HG03469 (cell line): ENCODE measurements around the gene APOM.

ENCODE experiments used
- ATAC-seq: cut with Tn5 transposase; IDR thresholded peaks from one replicate; pipeline ENCODE4 v1.9.1; 2021; ENCODE audit warnings: mild to moderate bottlenecking, moderate library complexity, moderate number of reproducible peaks; ENCODE audit not compliant: unreplicated experiment

Gene APOM

DNA sequence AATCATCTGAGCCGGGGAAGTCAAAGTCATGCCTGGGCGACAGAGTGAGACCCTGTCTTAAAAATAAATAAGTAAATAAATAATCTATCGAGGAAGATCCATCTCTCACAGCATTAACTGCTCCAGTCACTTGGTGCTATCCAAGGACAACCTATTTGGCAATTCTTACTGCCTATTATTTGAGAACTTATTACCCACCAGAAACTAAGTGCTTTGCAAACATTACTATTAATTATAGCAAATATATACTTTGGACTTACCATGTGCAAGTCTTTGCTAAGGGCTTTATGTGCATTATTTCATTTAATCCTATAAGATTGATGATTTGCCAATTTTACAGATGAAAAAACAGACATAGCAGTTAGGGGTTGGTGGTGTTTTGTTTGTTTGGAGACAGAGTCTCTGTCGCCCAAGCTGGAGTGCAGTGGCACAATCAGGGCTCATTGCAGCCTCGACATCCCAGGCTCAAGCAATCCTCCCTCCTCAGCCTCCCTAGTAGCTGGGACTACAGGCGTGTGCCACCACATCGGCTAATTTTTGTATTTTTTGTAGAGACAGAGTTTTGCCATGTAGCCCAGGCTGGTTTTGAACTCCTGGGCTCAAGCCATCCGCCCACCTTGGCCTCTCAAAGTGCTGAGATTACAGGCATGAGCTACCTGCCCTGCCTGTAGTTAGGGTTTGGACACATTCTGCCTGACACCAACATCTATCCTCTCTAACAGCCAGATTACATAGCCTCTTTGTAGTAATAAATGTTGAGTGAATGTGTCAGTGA lies 933 bp upstream of the APOM start:
- no peak for ATAC-seq

DNA sequence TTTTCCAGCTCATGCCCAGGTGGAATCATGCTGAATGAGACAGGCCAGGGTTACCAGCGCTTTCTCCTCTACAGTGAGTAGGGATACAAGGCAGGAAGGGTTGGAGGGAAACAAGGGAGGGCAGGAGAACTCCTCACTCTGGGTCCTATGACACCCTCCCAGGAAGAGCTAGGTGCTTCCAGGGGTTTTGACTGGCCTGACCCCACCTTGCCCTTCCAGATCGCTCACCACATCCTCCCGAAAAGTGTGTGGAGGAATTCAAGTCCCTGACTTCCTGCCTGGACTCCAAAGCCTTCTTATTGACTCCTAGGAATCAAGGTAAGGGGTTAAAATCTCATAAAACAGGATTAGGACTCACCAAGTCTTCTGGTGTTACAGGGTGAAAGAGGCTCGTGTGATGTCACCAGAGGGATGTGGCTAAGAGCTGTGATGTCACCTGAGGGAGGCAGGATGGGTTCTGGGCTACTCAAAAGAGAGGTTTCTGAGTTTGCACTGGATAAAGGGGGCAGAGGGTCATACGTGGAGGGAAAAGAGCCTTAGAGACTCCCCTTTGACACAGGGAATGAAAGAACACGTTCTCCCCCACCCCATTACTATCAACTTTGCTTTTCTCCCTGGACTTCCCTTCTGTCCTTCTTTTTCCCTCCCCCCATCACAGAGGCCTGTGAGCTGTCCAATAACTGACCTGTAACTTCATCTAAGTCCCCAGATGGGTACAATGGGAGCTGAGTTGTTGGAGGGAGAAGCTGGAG lies 1.9 kb downstream of the APOM start:
- no peak for ATAC-seq

DNA sequence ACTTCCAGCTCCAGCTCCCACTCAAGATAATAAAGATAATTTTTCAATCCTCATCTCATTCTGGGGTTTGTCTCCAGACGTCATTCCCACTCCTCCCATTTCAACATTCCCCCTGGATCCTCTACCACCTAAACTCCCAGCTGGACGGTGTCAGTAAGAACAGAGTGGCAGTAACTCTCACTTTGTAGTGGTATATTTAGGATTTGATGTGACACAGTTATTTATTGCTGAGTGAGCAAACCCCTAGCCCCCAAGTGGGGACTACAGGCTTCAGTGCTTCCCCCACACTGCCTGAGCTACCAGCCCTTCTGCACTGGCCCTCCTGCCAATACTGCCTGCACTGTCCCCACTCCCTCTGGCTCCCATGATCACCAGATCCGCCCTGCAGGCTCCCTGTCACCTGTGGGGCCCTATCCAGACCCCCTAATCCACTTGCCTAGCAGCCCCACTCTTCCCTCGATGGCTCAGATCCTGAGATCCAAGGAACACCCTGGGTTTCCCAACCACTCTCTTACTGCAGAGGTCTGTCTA lies 2.5 kb downstream of the APOM start:
- ATAC-seq = no peak

DNA sequence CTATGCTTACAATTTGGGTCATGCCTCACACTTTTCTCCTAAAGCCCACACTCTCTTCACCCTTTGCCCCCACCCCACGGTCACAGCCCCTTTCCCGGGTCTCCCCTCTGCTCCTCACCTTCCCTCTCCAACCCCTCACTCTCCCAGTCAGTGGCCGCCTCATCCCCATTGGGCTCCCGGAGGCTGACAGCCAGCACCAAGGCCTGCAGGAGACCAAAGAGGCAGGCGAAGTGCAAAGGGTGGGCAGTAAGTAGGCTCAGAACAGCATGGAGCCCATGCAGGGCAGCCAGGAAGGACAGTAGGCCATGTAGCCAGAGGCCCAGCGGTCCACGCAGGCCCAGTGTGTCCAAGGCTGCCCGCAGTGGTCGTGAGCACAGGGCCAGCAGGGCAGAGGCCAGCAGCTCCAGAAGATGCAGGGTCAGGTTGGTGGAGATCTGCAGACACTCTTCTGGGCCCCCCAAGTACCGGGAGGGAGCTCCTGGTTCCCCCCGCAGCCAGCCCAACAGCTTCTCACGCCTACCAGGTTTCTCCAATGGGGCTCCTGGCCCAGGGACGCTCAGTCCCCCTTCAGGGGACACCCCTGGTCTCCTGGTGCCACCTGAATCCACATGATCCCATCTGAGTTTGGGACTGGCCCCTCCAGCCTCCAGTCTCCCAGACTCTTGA lies 3.4 kb downstream of the APOM start:
- no peak for ATAC-seq

DNA sequence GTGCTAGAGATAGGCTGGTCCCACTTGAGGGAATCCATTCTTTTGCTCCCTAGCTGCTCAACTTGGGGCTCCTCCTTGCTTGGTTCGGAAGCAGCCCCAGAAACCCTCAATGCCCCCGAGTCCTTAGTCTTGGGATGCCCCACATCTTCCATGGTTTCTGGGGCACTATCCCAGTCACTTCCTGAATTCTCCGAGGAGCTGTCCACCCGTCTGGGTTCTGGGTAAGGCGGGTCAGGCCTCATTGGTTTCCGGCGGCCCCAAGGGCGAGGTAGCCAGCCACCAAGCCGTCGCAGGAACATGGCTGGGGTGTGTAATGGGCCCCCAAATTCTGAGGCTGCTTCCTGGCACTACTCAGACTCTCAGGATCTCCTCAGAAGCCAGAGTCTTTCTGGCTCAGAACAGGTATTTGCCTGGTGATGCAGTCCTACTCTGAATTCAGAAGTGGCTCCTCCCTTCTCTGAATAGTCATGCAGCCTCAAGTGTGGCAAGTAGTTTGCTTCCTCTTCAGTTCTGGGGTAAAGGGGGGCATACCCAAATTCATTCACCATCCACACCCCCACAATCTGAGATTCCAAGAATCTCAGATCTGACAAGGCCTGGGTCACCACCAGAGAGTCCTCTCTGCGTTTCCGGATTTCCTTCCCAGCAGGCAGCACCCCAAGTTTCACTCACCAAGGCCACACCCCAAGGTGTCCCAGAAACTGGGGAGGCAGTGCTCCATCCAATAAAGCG lies 4.1 kb downstream of the APOM start:
- no peak for ATAC-seq

DNA sequence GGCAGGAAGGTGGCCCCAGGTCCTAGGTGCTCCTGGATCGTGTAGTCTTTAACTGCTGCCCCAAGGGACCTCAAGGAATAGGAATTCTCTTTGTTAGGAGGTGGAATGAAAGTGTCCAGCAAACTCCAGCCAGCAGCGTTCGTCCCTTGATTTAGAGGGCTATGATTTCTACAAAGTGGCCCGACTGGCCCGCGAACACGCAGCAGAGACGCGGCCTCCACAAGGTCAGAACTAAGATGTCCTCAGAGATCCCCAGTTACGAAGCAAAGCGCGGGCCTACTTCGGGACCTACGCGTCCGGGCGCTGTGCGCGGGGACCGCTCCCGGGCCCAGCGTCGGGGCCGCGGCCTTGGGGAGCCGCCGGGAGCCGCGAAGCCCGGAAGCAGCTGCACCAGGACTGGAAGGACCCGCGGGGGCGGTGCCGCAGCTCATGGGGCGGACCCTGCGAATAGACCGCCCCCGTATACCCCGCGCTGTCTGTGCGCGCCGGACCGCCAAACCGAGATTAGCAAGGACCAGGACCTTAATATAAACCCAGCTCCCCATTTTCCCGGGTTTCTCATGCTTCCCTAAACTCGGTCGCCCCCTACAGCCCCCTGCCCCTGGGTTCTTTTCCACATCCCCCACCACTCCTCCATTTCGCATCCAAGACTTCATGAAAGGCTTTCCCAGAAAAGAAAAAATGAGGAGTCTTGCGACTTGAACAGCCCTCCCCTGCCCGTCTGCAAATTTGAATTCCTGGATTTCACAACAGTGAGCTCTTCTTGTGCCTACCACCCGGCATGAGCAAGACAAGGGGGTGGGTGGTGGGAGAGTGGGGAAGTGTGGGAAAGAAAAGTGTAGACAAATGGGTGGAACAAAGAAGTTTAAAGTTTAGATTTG lies 4.9 kb downstream of the APOM start, which contains the start of gene C6orf47:
TSS of gene C6orf47 (minus strand) at position 398 of the 881 bp plus-strand sequence. CDS start 831 bp downstream, outside the sequence.
- no peak for ATAC-seq

DNA sequence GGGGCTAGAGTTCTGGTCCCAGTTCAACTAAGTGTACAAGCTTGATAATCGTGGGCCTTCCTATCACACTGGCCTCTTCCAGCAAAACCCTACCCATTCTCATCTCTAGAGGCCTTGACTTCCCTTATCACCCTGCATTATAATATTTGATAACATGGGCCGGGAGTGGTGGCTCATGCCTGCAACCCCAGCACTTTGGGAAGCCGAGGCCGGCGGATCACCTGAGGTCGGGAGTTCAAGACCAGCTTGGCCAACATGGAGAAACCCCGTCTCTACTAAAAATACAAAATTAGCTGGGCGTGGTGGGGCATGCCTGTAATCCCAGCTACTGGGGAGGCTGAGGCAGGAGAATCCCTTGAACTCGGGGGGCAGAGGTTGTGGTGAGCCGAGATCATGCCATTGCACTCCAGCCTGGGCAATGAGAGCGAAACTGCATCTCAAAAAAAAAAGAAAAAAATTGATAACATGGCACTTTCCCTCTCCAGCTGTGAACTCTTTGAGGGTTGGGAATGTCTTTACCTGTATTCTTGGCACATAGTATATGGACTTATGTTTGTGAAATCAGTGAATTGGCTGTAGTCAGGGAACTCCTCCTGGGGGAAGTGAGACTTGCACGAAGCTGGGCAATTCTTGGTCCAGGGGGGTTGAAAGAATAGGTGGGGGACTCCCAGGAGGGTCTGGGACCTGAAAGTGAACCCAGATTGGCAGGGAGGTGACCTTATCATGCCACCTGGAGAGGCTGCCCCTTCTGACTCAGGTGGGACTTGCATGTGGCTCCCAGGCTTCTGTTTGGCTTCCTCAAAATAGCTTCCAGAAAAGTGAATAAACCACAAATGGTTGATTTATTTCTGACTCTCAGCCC lies 5.8 kb downstream of the APOM start:
- ATAC-seq = no peak

DNA sequence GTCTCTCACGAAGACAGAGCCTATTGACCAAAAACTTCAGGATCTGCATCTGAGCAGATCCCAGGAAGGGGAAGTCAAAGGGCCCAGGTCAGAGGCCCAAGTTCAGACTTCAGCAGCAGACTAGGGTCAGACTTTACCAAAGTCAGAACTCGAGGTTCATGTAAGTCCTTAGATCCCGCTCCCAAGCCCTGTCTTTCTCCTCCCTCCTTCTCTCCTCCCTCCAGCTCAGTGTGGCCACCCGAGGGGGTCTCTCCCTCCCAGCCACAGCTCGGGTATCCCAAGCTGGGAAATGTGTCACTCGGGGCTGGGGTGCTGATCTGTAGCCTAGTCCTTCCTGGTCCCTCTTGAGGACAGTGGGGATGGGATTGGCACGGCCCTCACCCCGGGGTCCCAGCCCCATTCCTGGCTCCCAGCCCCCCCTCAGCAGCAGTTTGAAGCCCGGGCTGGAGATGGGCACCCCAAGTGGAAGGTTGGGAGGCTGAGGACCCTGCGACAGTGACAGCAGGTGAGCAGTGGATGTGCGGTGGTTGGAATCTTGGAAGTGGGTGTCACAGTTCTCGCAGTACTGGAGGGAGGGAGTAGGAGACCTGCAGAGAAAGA lies 6.5 kb downstream of the APOM start:
- no peak for ATAC-seq

DNA sequence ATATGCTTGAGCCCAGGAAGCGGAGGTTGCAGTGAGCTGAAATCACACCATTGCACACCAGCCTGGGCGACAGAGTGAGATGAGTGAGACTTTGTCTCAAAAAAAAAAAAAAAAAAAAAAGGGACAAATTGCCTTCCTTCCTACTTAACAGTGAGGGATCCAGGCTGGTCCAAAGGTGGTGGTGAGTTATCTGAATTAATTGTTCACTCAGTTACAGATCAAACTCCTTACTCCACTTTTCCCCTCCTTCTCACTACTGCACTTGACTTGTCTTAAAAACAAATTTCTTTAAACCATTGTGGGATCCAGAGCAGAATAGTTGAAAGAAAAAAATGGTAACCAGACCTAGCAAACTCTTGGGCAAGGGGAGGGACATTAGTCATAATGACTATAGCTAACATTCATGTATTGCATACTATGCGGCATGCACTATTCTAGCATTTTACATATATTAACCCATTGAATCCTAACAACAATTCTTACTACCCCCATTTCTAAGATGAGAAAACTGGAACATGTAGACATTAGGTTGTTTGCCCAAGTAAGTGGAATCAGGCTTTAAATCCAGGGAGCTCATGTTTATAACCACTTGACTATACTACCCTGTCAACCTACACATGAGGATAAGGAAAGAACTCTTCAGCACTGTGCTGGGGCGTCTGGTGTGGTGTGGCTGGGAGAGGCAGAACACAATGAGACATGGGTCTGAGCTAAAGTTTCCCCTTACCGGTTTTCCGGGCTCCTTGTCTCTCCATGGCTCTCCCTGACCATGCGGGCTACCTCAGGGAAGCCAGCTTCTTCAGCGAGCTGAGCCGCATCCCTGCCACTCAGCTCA lies 7.6 kb downstream of the APOM start:
- no peak for ATAC-seq

DNA sequence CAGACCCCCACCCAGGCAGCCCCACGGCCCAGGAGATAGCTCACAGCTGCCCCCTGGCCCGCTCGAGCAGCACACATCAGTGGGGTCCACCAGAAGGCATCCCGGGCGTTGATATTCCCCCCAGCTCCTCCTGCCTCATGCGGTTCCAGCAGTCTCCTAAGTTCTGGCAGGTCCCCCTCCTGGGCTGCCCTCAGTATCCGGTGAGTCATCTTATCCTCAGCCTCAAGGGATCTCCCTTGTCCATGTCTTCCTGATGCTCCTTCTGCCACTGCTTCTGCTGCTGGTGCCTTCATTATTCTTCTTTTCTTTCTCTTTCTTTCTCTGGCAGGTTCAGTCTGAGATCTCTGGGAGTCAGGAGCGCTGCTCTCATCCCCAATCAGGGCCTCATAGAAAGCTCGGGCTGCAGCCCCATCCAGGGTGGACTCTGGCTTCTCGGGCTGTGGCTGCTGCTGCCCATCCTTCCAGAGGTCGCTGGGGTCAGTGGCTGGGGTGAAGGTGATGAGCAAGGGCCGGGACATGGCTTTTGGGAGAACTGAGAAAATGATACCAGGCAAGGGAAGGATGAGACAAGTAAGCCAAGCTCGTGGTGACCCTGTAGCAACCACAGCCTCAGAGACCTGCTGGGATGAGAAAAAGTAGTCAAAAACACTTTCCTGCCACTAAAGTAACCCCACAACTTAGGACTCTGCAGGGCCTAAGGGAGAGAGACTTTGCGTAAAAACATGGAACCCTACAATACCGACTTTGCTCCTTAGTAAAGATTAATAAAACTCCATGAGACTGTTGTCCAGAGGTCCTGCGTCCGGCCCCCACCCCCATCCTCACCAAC lies 8.5 kb downstream of the APOM start:
- ATAC-seq = no peak

DNA sequence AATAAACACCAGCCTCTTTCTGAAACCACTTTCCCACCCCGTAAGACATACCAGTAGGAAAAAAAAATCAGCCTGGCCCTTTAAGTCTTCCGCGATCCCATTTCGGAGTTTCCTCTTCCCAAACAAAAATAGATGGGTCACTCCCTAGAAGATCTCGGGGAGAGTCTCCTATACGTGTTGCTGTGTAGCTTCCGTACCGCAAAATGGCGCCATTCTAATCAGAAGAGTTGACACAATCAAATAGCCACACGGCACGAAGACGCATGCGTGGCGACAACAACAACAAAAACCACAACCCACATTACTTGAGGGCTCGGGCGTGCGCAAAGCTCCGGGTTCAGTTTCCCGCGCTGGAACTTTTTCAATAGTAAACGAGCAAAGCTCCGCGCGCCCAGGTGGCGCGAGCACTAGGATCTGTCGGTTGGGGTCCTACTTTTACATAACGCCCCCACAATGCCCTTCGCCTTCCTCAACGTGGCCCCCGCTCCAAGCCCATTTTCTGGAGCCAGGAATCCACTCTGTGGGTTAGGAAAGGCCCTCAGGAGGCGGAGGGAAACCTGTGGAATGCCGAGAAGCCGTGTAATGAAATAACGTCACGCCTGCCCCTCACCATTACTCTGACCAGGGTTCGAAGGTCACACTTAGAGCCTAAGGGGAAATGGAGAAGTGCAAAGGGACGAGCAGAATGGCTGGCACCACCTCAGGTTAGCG lies 9.3 kb downstream of the APOM start, which contains the start of gene GPANK1:
TSS of gene GPANK1 (minus strand) at position 208 of the 711 bp plus-strand sequence. CDS start 519 bp downstream, outside the sequence.
- ATAC-seq = no peak

DNA sequence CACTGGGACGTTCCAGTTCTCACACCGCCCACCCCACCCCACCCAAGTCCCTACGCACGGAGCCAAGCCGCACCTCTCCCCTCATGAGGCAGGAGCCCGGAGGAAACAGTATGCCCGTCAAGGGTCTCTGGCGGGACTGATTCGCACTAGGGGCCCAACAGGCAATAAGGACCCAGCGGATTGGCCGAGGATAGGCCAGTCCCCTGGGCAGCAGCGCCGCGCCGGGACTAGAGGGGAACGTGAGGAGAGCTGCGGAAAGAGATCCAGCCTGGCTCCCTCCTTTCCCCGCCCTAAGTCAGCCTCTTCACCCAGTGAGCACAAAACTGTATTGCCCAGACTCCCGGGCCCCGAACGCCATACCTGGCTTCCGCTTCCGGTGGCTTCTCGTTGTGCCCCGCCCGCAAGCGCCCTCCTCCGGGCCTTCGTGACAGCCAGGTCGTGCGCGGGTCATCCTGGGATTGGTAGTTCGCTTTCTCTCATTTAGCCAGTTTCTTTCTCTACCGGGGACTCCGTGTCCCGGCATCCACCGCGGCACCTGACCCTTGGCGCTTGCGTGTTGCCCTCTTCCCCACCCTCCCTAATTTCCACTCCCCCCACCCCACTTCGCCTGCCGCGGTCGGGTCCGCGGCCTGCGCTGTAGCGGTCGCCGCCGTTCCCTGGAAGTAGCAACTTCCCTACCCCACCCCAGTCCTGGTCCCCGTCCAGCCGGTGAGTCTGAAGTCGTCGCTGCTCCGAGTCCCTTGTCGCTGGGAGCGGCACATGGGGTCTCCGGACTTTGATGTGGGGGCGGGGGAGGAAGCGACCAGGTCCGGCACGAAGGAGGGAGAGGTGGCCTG lies 10.0 kb downstream of the APOM start, which contains the start of gene CSNK2B:
TSS of gene CSNK2B (plus strand) at position 580 of the 836 bp plus-strand sequence. CDS start 752 bp downstream, outside the sequence.
- peak; percentile 63 for ATAC-seq

DNA sequence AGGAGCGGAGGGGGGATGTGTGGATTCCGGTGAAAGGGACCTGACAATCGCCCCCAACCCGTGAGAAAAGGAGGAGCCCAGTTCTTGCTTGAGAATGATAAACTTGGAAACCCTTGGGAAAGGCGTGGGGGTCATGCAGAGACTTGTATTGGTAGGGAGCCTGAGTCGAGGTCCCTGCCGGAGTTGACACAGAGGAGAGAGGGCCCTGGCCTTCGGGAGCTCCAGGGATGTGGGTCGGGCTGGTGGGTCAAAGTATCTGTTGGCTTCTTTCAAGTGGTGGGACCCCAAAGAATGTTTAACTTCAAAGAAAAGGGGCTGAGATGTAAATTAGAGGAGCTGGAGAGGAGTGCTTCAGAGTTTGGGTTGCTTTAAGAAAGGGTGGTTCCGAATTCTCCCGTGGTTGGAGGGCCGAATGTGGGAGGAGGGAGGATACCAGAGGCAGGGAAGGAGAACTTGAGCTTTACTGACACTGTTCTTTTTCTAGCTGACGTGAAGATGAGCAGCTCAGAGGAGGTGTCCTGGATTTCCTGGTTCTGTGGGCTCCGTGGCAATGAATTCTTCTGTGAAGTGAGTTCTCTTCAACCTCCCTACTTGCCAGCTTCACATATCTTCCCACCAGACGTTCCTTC lies 10.8 kb downstream of the APOM start:
- no peak for ATAC-seq

DNA sequence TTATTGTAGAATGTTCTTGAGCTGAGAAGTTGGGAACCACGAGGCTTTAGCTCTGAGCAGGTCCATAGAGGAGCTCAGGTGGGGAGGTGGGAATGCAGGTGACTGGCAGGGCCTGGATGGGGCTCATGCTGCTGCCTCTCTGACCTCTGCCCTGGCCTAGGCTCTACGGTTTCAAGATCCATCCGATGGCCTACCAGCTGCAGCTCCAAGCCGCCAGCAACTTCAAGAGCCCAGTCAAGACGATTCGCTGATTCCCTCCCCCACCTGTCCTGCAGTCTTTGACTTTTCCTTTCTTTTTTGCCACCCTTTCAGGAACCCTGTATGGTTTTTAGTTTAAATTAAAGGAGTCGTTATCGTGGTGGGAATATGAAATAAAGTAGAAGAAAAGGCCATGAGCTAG lies 14.0 kb downstream of the APOM start, which contains the start of gene LY6G5B:
TSS of gene LY6G5B (plus strand) at position 301 of the 400 bp plus-strand sequence. CDS start 975 bp downstream, outside the sequence.
- no peak for ATAC-seq
